ENCODE data around the gene CBLB. TPM values are rescaled to one million over a fixed set of nuclear protein-coding genes. Genes with fewer than 3 reads are reported as not detected.

CBLB gene
- total RNA-seq, 1 experiment from 2014 or later: 19.7 TPM

GRCh38 chr3:105611304-105612192 lies 257.3 kb downstream of the CBLB start:
- no peak for TF ChIP-seq CTCF (IDR thresholded peaks at IDR 0.05; ENCODE audit: unreplicated experiment)
- Mint-ChIP-seq H3K4me3 (ENCODE audit: unreplicated experiment) (no peak overlapping the region), H3K27ac (ENCODE audit: low read depth, unreplicated experiment) (no peak overlapping the region), H3K9me3 (ENCODE audit: unreplicated experiment) (no peaks in the 10 kb centered on the region), H3K27me3 (ENCODE audit: insufficient read depth, unreplicated experiment) (no peaks in the 10 kb centered on the region), H3K36me3 (ENCODE audit: insufficient read depth, unreplicated experiment) (no peaks in the 10 kb centered on the region), H3K4me1 (ENCODE audit: insufficient read depth, unreplicated experiment) (peaks cover 10% of the 10 kb centered on the region)
- POLR2A ChIA-PET: interaction anchor here (1.4 kb wide), 1 partner anchor 10 kb away, joined by 4 read pairs; no protein-coding TSS in a partner anchor
- intact Hi-C loops (cut with micrococcal nuclease): no loop called here
- BruUV-seq (replicated peaks): no TSS peak
- DNase-seq (ENCODE audit: unreplicated experiment): no peak
- CTCF ChIA-PET: interaction anchor here (0.6 kb wide), 1 partner anchor 1012 kb away, joined by 3 read pairs; no protein-coding TSS in a partner anchor

- DNase-seq (ENCODE audit: unreplicated experiment): no peak
- H3K9me3 Mint-ChIP-seq (ENCODE audit: unreplicated experiment): no peaks in the 10 kb centered on the region
- BruUV-seq (replicated peaks): no TSS peak
- no peaks in the 10 kb centered on the region for H3K36me3 Mint-ChIP-seq (ENCODE audit: insufficient read depth, unreplicated experiment)
- no peak overlapping the region for H3K27ac Mint-ChIP-seq (ENCODE audit: low read depth, unreplicated experiment)
- intact Hi-C loops (cut with micrococcal nuclease): no loop called here
- H3K27me3 Mint-ChIP-seq (ENCODE audit: insufficient read depth, unreplicated experiment): no peaks in the 10 kb centered on the region
- ChIA-PET POLR2A (no interaction called here), CTCF (interaction anchor here (1.0 kb wide), 1 partner anchor 8 kb away, joined by 3 read pairs; no protein-coding TSS in a partner anchor)
- no peak for TF ChIP-seq CTCF (IDR thresholded peaks at IDR 0.05; ENCODE audit: unreplicated experiment)
- H3K4me1 Mint-ChIP-seq (ENCODE audit: insufficient read depth, unreplicated experiment): peaks cover 10% of the 10 kb centered on the region
- no peak overlapping the region for H3K4me3 Mint-ChIP-seq (ENCODE audit: unreplicated experiment)
Measured at GRCh38 chr3:105610473-105610872, 258.3 kb downstream of the CBLB start.

- DNase-seq (ENCODE audit: unreplicated experiment): peak; percentile 16
- peak overlapping the region; percentile 81 for H3K27ac Mint-ChIP-seq (ENCODE audit: low read depth, unreplicated experiment)
- BruUV-seq (replicated peaks): no TSS peak
- ChIA-PET CTCF (no interaction called here), POLR2A (no interaction called here)
- H3K36me3 Mint-ChIP-seq (ENCODE audit: insufficient read depth, unreplicated experiment): no peaks in the 10 kb centered on the region
- intact Hi-C loops (cut with micrococcal nuclease): no loop called here
- no peaks in the 10 kb centered on the region for H3K9me3 Mint-ChIP-seq (ENCODE audit: unreplicated experiment)
- TF ChIP-seq CTCF (IDR thresholded peaks at IDR 0.05; ENCODE audit: unreplicated experiment): no peak
- H3K4me1 Mint-ChIP-seq (ENCODE audit: insufficient read depth, unreplicated experiment): peaks cover 10% of the 10 kb centered on the region
- no peaks in the 10 kb centered on the region for H3K27me3 Mint-ChIP-seq (ENCODE audit: insufficient read depth, unreplicated experiment)
- H3K4me3 Mint-ChIP-seq (ENCODE audit: unreplicated experiment): peak overlapping the region; percentile 52
Measured at GRCh38 chr3:105608623-105609022, 260.2 kb downstream of the CBLB start.

GRCh38 chr3:105606016-105606415 lies 262.8 kb downstream of the CBLB start:
- peaks cover 13% of the 10 kb centered on the region for H3K4me1 Mint-ChIP-seq (ENCODE audit: insufficient read depth, unreplicated experiment)
- no peak for DNase-seq (ENCODE audit: unreplicated experiment)
- H3K4me3 Mint-ChIP-seq (ENCODE audit: unreplicated experiment): no peak overlapping the region
- CTCF ChIA-PET: no interaction called here
- no peak overlapping the region for H3K27ac Mint-ChIP-seq (ENCODE audit: low read depth, unreplicated experiment)
- intact Hi-C loops (cut with micrococcal nuclease): no loop called here
- no peaks in the 10 kb centered on the region for H3K36me3 Mint-ChIP-seq (ENCODE audit: insufficient read depth, unreplicated experiment)
- no peak for TF ChIP-seq CTCF (IDR thresholded peaks at IDR 0.05; ENCODE audit: unreplicated experiment)
- POLR2A ChIA-PET: interaction anchor here (0.8 kb wide), 1 partner anchor 1055 kb away, joined by 3 read pairs; no protein-coding TSS in a partner anchor
- H3K9me3 Mint-ChIP-seq (ENCODE audit: unreplicated experiment): no peaks in the 10 kb centered on the region
- BruUV-seq (replicated peaks): no TSS peak
- H3K27me3 Mint-ChIP-seq (ENCODE audit: insufficient read depth, unreplicated experiment): no peaks in the 10 kb centered on the region
